Measurements from ENCODE around the gene NKAPL.

DNA sequence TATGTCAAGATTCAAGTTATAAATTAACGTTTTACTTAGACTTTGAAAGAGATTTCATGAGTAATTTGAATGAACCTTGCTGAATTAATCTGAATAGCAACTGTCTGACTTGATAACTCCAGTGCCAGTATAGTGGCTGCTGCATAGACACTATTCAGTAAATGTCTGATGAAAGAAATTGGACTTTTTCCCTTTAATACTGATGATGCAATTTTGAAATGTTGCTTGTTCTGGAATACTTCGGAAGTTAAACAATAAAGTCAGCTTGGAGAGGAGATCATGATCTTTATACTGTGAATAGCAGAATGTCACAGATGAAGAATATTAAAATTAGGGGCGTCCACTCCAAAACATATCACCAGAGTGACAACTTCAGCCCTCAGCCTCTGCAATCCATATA lies 18.6 kb downstream of the NKAPL start:
- TF ChIP-seq, protein P1, sequence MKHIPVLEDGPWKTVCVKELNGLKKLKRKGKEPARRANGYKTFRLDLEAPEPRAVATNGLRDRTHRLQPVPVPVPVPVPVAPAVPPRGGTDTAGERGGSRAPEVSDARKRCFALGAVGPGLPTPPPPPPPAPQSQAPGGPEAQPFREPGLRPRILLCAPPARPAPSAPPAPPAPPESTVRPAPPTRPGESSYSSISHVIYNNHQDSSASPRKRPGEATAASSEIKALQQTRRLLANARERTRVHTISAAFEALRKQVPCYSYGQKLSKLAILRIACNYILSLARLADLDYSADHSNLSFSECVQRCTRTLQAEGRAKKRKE (CRISPR knock-in tag; IDR thresholded peaks at IDR 0.05; ENCODE audit: low read depth), result no peak
- TF ChIP-seq, protein P2, sequence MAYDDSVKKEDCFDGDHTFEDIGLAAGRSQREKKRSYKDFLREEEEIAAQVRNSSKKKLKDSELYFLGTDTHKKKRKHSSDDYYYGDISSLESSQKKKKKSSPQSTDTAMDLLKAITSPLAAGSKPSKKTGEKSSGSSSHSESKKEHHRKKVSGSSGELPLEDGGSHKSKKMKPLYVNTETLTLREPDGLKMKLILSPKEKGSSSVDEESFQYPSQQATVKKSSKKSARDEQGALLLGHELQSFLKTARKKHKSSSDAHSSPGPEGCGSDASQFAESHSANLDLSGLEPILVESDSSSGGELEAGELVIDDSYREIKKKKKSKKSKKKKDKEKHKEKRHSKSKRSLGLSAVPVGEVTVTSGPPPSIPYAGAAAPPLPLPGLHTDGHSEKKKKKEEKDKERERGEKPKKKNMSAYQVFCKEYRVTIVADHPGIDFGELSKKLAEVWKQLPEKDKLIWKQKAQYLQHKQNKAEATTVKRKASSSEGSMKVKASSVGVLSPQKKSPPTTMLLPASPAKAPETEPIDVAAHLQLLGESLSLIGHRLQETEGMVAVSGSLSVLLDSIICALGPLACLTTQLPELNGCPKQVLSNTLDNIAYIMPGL (CRISPR knock-in tag; IDR thresholded peaks at IDR 0.05; ENCODE audit: borderline replicate concordance), result no peak
- TF ChIP-seq RFX5 (IDR thresholded peaks at IDR 0.05) (no peak), JUN (IDR thresholded peaks at IDR 0.05) (no peak), POLR2A (IDR thresholded peaks at IDR 0.05; ENCODE audit: low read length) (no peak), TP53 (CRISPR knock-in tag; IDR thresholded peaks at IDR 0.05) (no peak), HDAC2 (IDR thresholded peaks at IDR 0.05) (no peak), EHMT2 (IDR thresholded peaks at IDR 0.05; ENCODE audit: low read depth) (no peak), CHD4 (IDR thresholded peaks at IDR 0.05; ENCODE audit: borderline replicate concordance) (no peak), RNF2 (IDR thresholded peaks at IDR 0.05; ENCODE audit: borderline replicate concordance, low read depth) (no peak), BHLHE40 (IDR thresholded peaks at IDR 0.05; ENCODE audit: low read depth, low read length) (no peak)
- TF ChIP-seq, protein P3, sequence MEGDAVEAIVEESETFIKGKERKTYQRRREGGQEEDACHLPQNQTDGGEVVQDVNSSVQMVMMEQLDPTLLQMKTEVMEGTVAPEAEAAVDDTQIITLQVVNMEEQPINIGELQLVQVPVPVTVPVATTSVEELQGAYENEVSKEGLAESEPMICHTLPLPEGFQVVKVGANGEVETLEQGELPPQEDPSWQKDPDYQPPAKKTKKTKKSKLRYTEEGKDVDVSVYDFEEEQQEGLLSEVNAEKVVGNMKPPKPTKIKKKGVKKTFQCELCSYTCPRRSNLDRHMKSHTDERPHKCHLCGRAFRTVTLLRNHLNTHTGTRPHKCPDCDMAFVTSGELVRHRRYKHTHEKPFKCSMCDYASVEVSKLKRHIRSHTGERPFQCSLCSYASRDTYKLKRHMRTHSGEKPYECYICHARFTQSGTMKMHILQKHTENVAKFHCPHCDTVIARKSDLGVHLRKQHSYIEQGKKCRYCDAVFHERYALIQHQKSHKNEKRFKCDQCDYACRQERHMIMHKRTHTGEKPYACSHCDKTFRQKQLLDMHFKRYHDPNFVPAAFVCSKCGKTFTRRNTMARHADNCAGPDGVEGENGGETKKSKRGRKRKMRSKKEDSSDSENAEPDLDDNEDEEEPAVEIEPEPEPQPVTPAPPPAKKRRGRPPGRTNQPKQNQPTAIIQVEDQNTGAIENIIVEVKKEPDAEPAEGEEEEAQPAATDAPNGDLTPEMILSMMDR (IDR thresholded peaks at IDR 0.05), result no peak
- TF ChIP-seq, protein P4, sequence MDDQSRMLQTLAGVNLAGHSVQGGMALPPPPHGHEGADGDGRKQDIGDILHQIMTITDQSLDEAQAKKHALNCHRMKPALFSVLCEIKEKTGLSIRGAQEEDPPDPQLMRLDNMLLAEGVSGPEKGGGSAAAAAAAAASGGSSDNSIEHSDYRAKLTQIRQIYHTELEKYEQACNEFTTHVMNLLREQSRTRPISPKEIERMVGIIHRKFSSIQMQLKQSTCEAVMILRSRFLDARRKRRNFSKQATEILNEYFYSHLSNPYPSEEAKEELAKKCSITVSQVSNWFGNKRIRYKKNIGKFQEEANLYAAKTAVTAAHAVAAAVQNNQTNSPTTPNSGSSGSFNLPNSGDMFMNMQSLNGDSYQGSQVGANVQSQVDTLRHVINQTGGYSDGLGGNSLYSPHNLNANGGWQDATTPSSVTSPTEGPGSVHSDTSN (IDR thresholded peaks at IDR 0.05), result no peak
- TF ChIP-seq, protein P5, sequence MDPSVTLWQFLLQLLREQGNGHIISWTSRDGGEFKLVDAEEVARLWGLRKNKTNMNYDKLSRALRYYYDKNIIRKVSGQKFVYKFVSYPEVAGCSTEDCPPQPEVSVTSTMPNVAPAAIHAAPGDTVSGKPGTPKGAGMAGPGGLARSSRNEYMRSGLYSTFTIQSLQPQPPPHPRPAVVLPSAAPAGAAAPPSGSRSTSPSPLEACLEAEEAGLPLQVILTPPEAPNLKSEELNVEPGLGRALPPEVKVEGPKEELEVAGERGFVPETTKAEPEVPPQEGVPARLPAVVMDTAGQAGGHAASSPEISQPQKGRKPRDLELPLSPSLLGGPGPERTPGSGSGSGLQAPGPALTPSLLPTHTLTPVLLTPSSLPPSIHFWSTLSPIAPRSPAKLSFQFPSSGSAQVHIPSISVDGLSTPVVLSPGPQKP (IDR thresholded peaks at IDR 0.05; ENCODE audit: low read depth, low read length), result no peak

Measured in A549 (cell line).